Keratinocyte (primary cell): ENCODE data around the gene SMARCA2. TPM values are rescaled to one million over a fixed set of nuclear protein-coding genes. Genes with fewer than 3 reads are reported as not detected.

Source experiments
- DNase-seq: peaks from one replicate; pipeline ENCODE4 v3.0.0-alpha.2; 2011; ENCODE audit warnings: low read depth, missing footprints, low spot score
- FAIRE-seq: peaks from 2 replicates; lab custom pipeline; 2011; peaks lifted over from hg19 to GRCh38; lab: Jason Lieb, UNC
- H2AFZ ChIP-seq: 2 replicates; pipeline ENCODE4 v1.6.0; 2012; ENCODE audit warnings: low read length, control low read depth, inconsistent platforms; ENCODE audit not compliant: control insufficient read depth
- H3K27ac ChIP-seq: 2 replicates; pipeline ENCODE4 v1.5.1; 2011; ENCODE audit warnings: low read length; ENCODE audit not compliant: control insufficient read depth, insufficient read depth
- H3K27me3 ChIP-seq: 3 replicates; pipeline ENCODE4 v1.6.0; 2011; ENCODE audit warnings: low read length; ENCODE audit not compliant: control insufficient read depth, insufficient read depth; ENCODE audit errors: extremely low read depth
- H3K36me3 ChIP-seq, 2 experiments: 2 replicates in 1 of 2; 3 replicates in 1 of 2; pipeline ENCODE4 v1.5.1; 2011; ENCODE audit warnings: low read length in 2 of 2, mild to moderate bottlenecking in 1 of 2; ENCODE audit not compliant: control insufficient read depth in 2 of 2, insufficient read depth in 2 of 2; ENCODE audit errors: extremely low read depth in 1 of 2
- H3K4me1 ChIP-seq: 3 replicates; pipeline ENCODE4 v1.5.1; 2011; ENCODE audit warnings: low read length; ENCODE audit not compliant: control insufficient read depth, insufficient read depth; ENCODE audit errors: extremely low read depth
- H3K4me2 ChIP-seq: 3 replicates; pipeline ENCODE4 v1.6.0; 2011; ENCODE audit warnings: low read depth, low read length; ENCODE audit not compliant: control insufficient read depth, insufficient read depth; ENCODE audit errors: extremely low read depth
- H3K4me3 ChIP-seq, 3 experiments: fragments of 200-600 bp in 1 of 3; sonication (generic) in 1 of 3; 2 replicates in 2 of 3; 3 replicates in 1 of 3; pipeline ENCODE4 v1.5.1; 2011 to 2016; ENCODE audit warnings: low read length in 3 of 3, mild to moderate bottlenecking in 3 of 3, control low read depth in 2 of 3, inconsistent platforms in 1 of 3, low read depth in 1 of 3, mixed read lengths in 1 of 3, mixed run types in 1 of 3, moderate library complexity in 1 of 3; ENCODE audit not compliant: control insufficient read depth in 2 of 3, insufficient read depth in 2 of 3; ENCODE audit errors: extremely low read depth in 1 of 3
- H3K79me2 ChIP-seq: 2 replicates; pipeline ENCODE4 v1.6.0; 2012; ENCODE audit warnings: low read length; ENCODE audit not compliant: control insufficient read depth, insufficient read depth
- H3K9ac ChIP-seq: 3 replicates; pipeline ENCODE4 v1.6.0; 2011; ENCODE audit warnings: low read length; ENCODE audit not compliant: control insufficient read depth, insufficient read depth; ENCODE audit errors: extremely low read depth
- H3K9me1 ChIP-seq: 3 replicates; pipeline ENCODE4 v1.6.0; 2011; ENCODE audit warnings: low read length; ENCODE audit not compliant: control insufficient read depth, insufficient read depth; ENCODE audit errors: extremely low read depth
- H3K9me3 ChIP-seq: 2 replicates; pipeline ENCODE4 v1.5.1; 2012; ENCODE audit warnings: low read depth, low read length; ENCODE audit not compliant: control insufficient read depth
- H4K20me1 ChIP-seq: 3 replicates; pipeline ENCODE4 v1.6.0; 2011; ENCODE audit warnings: low read length; ENCODE audit not compliant: control insufficient read depth, insufficient read depth; ENCODE audit errors: extremely low read depth
- EZH2 ChIP-seq: IDR thresholded peaks from one replicate; pipeline ENCODE4 v1.6.1; 2012; ENCODE audit warnings: inconsistent platforms, mild to moderate bottlenecking, low read length, moderate library complexity
- dilution Hi-C: fragments of 300-500 bp; cut with MboI; formaldehyde crosslinking; loops from one replicate; pipeline ENCODE4 v1.7.0; 2020; ENCODE audit warnings: low sequenced_read_pairs; ENCODE audit not compliant: extremely low pct_ligation_motif_present
- polyA plus RNA-seq, 5 experiments: library from polyadenylated mRNA; depleted of rRNA in 3 of 5; stranded (reverse) in 3 of 5; stranded (forward) in 1 of 5; unstranded in 1 of 5; fragments of >200 nt; gene quantifications; 1 replicate in 1 of 5; 2 replicates in 3 of 5; 3 replicates in 1 of 5; pipeline versions ENCODE4 v1.2.1 to v1.2.3, GENCODE V29; 2011 to 2012; ENCODE audit warnings: missing spikeins in 2 of 5, low read depth in 1 of 5, low replicate concordance in 1 of 5
- TF ChIP-seq, protein P1 (sequence below), 3 experiments: IDR thresholded peaks in 1 of 3; conservative IDR thresholded peaks in 1 of 3; optimal IDR thresholded peaks in 1 of 3; 2 replicates in 2 of 3; 3 replicates in 1 of 3; pipeline versions ENCODE3 to v1.5.1; 2011; ENCODE audit warnings: low read length in 3 of 3, mild to moderate bottlenecking in 3 of 3, moderate library complexity in 2 of 3, control low read depth in 1 of 3, inconsistent platforms in 1 of 3; ENCODE audit not compliant: insufficient read depth in 2 of 3; ENCODE audit errors: extremely low read depth in 1 of 3

SMARCA2 gene
- polyA plus RNA-seq, 1 donor (not counting 4 experiments of a cell fraction or from before 2014, with no cell fraction given), result 39.0 TPM

DNA sequence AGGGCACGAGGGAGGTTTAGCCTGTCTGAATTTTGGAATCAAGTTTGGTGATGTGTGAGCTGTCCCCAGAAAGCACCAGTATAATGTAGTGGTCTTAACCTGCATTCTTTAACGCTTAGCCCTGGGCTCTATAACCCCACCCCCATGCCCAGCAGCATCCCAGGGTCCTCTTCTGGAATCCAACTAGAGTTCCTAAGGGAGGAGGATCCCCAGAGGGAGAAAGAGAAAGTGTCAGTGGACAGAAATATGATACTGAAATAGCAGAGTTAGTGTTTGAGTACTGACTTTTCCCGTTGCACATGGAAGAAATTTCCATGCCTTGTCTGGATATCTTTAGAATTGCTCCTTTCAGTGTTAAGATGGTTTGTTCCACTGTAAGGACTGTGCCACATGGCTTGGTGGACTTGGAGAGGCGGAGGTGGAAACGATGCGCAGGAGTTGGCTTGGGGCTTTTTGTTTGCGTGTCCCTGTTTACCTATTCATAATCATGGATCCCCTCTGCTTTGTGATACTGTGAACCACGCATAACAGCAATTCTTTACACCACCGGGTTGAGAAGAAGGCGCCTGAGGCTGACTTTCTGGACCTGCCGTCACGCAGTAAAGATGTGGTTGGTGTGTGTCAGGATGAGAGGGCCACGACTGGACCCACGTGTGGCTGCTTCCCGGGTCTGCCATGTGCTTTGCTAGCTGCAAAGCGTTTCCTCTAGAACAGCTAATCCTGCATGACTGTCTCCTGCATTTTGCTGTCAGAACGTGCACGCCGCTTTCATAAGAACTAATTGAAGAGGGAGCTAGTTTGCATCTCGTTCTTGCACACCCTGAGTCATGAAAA, 142.3 kb downstream of the SMARCA2 start:
- H3K4me3 ChIP-seq, result peak overlapping the region; percentile 32 to 86 (median 82)
- peak overlapping the region; percentile 90 for H2AFZ ChIP-seq
- H3K9ac ChIP-seq, result peak overlapping the region; percentile 82
- no peaks in the 10 kb centered on the region for H3K9me3 ChIP-seq
- no peaks in the 10 kb centered on the region for H3K9me1 ChIP-seq
- TF ChIP-seq EZH2, result no peak
- TF ChIP-seq, protein P1, sequence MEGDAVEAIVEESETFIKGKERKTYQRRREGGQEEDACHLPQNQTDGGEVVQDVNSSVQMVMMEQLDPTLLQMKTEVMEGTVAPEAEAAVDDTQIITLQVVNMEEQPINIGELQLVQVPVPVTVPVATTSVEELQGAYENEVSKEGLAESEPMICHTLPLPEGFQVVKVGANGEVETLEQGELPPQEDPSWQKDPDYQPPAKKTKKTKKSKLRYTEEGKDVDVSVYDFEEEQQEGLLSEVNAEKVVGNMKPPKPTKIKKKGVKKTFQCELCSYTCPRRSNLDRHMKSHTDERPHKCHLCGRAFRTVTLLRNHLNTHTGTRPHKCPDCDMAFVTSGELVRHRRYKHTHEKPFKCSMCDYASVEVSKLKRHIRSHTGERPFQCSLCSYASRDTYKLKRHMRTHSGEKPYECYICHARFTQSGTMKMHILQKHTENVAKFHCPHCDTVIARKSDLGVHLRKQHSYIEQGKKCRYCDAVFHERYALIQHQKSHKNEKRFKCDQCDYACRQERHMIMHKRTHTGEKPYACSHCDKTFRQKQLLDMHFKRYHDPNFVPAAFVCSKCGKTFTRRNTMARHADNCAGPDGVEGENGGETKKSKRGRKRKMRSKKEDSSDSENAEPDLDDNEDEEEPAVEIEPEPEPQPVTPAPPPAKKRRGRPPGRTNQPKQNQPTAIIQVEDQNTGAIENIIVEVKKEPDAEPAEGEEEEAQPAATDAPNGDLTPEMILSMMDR (optimal IDR thresholded peaks at IDR 0.05 in 1 of 3, IDR thresholded peaks at IDR 0.05 in 1 of 3, conservative IDR thresholded peaks at IDR 0.05 in 1 of 3; ENCODE audit: extremely low read depth in 1 of 3, insufficient read depth in 2 of 3, low read length in 3 of 3), result no peak
- H3K4me1 ChIP-seq, result peaks cover 35% of the 10 kb centered on the region
- peaks cover 22% of the 10 kb centered on the region for H3K79me2 ChIP-seq
- no peaks in the 10 kb centered on the region for H4K20me1 ChIP-seq
- peak overlapping the region; percentile 81 for H3K27ac ChIP-seq
- dilution Hi-C loops, result no loop called here
- H3K4me2 ChIP-seq, result peak overlapping the region; percentile 99
- no peaks in the 10 kb centered on the region for H3K27me3 ChIP-seq
- FAIRE-seq (peak; percentile 80), DNase-seq (no peak)
- H3K36me3 ChIP-seq, result no peaks in the 10 kb centered on the region

DNA sequence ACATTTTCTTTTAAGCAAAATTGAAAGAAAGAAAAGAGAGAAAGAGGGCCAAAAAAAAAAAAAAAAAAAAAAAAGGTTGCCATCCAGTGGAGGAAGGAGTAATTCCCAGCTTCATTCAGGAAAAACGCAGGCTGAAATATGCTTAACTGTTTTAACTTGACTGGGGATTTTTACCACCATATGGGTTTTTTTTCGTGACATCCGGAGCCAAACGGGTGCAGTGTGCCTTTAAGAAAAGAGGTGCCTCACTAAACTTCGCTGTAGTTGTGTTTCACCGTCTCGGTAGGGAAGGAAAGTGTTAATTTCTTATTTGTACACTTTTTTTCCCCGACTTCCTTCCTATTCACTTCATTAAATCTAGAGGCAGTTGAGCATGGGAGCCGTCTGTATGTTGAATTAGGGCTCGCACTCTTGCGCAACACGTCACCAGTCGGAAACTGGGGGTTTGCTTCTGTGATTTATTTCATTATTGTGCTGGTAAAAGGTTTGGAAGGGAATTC, 143.0 kb downstream of the SMARCA2 start:
- H3K9me3 ChIP-seq, result no peaks in the 10 kb centered on the region
- H4K20me1 ChIP-seq, result no peaks in the 10 kb centered on the region
- no peaks in the 10 kb centered on the region for H3K27me3 ChIP-seq
- no peaks in the 10 kb centered on the region for H3K36me3 ChIP-seq
- peak overlapping the region; percentile 99 for H3K4me2 ChIP-seq
- peaks cover 35% of the 10 kb centered on the region for H3K4me1 ChIP-seq
- peak overlapping the region; percentile 32 to 86 (median 82) for H3K4me3 ChIP-seq
- dilution Hi-C loops, result no loop called here
- H3K79me2 ChIP-seq, result peaks cover 22% of the 10 kb centered on the region
- DNase-seq (no peak), FAIRE-seq (no peak)
- peak overlapping the region; percentile 82 for H3K9ac ChIP-seq
- no peaks in the 10 kb centered on the region for H3K9me1 ChIP-seq
- peak overlapping the region; percentile 90 for H2AFZ ChIP-seq
- TF ChIP-seq, protein P1 (optimal IDR thresholded peaks at IDR 0.05 in 1 of 3, IDR thresholded peaks at IDR 0.05 in 1 of 3, conservative IDR thresholded peaks at IDR 0.05 in 1 of 3; ENCODE audit: extremely low read depth in 1 of 3, insufficient read depth in 2 of 3, low read length in 3 of 3), result no peak
- TF ChIP-seq EZH2, result no peak
- H3K27ac ChIP-seq, result peak overlapping the region; percentile 81
